Measurements from ENCODE around the gene ADO.

GRCh38 chr10:62794306-62794705 is 10.2 kb upstream of the ADO start:
- TF ChIP-seq USF2 (IDR thresholded peaks at IDR 0.05; ENCODE audit: low read depth, low read length) (no peak), CTCF (conservative IDR thresholded peaks at IDR 0.05; ENCODE audit: low read depth, low read length) (no peak)

All from IMR-90 (cell line).